ENCODE measurements around the gene SKI. TPM values are rescaled to one million over a fixed set of nuclear protein-coding genes. Genes with fewer than 3 reads are reported as not detected.

The SKI gene
- total RNA-seq, 4 donors from 2014 or later, result 24.4 to 52.4 (median 32.2) TPM

DNA sequence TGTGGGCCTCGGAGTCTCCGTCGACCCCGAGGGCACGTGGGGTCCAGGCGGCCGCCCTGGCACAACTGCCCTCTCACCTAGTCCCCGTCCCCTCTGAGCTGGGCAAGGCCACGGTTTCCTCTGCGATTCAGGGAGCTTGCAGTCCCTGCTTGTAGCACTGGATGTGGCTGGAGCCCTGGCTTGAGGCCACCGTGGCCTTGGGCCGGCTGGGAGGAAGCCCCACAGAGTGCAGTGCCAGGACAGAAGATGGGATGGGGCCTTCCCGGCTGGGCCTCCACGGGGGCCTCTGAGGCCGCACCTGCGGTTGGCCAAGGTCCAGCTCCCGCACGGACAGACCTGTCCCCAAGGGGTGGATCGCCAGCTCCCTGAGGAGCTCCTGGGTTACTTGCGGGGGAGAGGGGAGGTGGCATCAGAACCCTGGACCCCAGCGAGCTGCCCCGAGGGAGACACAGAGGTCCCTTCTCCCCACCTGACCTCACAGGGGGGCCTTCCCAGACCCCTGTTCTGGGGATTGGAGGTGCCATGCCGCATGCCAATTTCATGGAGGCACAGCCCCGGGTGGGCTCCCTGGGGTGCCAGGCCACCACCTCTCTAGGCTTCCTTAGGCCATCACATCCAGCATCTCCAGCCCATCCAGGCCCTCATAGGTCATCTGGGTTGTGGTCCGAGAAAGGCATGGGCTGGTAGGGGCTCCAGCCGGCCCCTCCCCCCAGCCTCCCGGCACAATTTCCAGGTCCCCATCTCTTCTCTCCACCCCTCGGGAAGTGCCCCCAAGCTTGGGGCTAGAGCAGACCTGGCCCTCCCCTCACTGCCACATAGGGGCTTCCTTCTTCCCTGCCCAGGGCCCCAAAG lies 82.4 kb downstream of the SKI start:
- in situ Hi-C loops (cut with MboI; ENCODE audit: low pct_ligation_motif_present in 1 of 4, low pct_unique_long_range_greater_than_20kb in 1 of 4, low sequenced_read_pairs in 3 of 4) (loop anchor here in 2 of 4 donors (25.0 kb wide), 1 partner anchor 98 kb away; no protein-coding TSS in a partner anchor), intact Hi-C loops (cut with DNase I; ENCODE audit: low total_unique reads) (loop anchor here (5.0 kb wide), 1 partner anchor 78 kb away; no protein-coding TSS in a partner anchor)
- WGBS, 2 donors (ENCODE audit: low coverage in 1 of 2), result 66 to 85% methylated on average over 4 to 19 of the region's 28 CpGs
- Histone ChIP-seq H3K4me3 (no peak overlapping the region), H3K36me3 (peaks cover 0 to 27% (median 12%) of the 10 kb centered on the region in 4 donors), H3K27ac (peak overlapping the region; percentile 85 to 91 (median 88)), H3K27me3 (peaks cover 9% of the 10 kb centered on the region), H3K4me1 (peaks cover 32 to 55% (median 42%) of the 10 kb centered on the region in 4 donors), H3K9me3 (no peaks in the 10 kb centered on the region)
- TF ChIP-seq POLR2A (IDR thresholded peaks at IDR 0.05) (no peak), POLR2AphosphoS5 (IDR thresholded peaks at IDR 0.05) (no peak)
- TF ChIP-seq, protein P1, sequence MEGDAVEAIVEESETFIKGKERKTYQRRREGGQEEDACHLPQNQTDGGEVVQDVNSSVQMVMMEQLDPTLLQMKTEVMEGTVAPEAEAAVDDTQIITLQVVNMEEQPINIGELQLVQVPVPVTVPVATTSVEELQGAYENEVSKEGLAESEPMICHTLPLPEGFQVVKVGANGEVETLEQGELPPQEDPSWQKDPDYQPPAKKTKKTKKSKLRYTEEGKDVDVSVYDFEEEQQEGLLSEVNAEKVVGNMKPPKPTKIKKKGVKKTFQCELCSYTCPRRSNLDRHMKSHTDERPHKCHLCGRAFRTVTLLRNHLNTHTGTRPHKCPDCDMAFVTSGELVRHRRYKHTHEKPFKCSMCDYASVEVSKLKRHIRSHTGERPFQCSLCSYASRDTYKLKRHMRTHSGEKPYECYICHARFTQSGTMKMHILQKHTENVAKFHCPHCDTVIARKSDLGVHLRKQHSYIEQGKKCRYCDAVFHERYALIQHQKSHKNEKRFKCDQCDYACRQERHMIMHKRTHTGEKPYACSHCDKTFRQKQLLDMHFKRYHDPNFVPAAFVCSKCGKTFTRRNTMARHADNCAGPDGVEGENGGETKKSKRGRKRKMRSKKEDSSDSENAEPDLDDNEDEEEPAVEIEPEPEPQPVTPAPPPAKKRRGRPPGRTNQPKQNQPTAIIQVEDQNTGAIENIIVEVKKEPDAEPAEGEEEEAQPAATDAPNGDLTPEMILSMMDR (IDR thresholded peaks at IDR 0.05), result no peak
- no peak for DNase-seq

DNA sequence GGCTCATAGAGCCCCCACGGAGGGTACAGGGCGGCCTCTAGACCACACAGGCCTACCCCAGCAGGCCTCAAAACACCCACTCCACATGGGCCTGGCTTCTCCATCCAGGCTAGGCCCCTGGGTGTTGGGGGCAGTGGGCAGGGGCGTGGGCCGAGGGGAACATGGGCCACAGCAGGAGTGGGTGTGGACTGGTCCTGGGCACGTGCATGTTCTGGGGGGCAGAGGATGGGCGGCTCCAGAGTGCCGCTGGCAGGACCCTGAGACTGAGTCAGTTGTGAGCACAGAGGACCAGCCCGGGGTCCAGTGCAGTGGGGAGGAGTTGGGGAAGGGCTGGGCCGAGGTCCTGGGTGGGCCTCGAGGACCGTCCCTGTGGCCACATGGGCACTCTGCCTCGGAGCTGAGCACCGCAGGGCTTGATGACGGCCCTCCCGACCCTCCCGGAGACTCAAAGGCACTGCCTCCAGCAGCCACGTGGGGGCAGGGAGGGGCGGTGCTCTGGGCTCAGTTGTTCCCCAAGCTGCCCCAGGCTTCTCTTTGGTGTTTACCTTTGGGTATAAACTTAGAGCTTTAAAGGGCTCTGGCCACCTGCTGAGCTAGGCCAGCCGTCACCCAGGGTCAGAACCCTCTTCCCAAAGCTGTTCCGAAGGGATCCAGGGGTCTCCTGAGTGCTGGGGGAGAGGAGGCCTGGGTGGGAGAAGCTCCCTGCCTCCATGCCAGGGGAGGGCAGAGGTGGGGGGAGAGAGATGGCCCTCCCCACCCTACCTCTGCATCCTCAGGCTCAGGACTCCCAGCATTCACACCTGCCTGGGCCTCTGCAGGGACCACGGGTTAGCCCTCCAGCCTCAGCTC lies 83.3 kb downstream of the SKI start:
- Histone ChIP-seq H3K27me3 (peaks cover 9% of the 10 kb centered on the region), H3K27ac (peak overlapping the region; percentile 85 to 91 (median 88)), H3K4me3 (no peak overlapping the region), H3K4me1 (peaks cover 32 to 60% (median 43%) of the 10 kb centered on the region in 4 donors), H3K9me3 (no peaks in the 10 kb centered on the region), H3K36me3 (peaks cover 0 to 18% (median 9%) of the 10 kb centered on the region in 4 donors)
- TF ChIP-seq EP300 (IDR thresholded peaks at IDR 0.05; ENCODE audit: low read depth), result no peak
- TF ChIP-seq, protein P1 (IDR thresholded peaks at IDR 0.05), result peak; percentile 30 to 50 (median 47)
- intact Hi-C loops (cut with DNase I; ENCODE audit: low total_unique reads), result loop anchor here (5.0 kb wide), 1 partner anchor 79 kb away; no protein-coding TSS in a partner anchor
- in situ Hi-C loops (cut with MboI; ENCODE audit: low pct_ligation_motif_present in 1 of 4, low pct_unique_long_range_greater_than_20kb in 1 of 4, low sequenced_read_pairs in 3 of 4), result loop anchor here in 2 of 4 donors (25.0 kb wide), 1 partner anchor 99 kb away; no protein-coding TSS in a partner anchor
- 44% methylated on average over 11 of the region's 21 CpGs; no CpG with 5 or more reads in 1 of the 2 donors for WGBS, 2 donors (ENCODE audit: low coverage in 1 of 2)
- peak; percentile 76 for DNase-seq

DNA sequence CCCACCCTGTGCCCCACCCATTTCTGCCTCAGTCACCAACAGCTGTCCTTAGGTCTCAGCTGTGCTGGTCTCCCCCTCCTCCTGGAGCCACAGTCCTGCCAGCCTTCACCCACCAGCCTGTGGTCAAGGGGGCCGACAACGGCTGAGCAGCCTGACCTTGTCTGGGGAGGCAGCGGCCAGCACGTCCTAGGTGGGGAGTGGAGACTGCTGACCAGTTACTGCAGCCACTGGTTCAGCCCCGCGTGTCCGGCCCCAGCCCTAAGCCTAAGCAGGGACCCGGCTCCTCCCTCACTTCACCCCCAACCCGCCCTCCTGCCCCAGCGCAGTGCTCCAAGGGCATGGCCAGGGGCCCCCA lies 84.0 kb downstream of the SKI start:
- TF ChIP-seq POLR2A (IDR thresholded peaks at IDR 0.05) (no peak), EP300 (IDR thresholded peaks at IDR 0.05; ENCODE audit: low read depth) (no peak), POLR2AphosphoS5 (IDR thresholded peaks at IDR 0.05) (no peak)
- TF ChIP-seq, protein P1 (IDR thresholded peaks at IDR 0.05), result no peak
- Histone ChIP-seq H3K27ac (peak overlapping the region; percentile 85 to 91 (median 88)), H3K36me3 (peaks cover 0 to 11% (median 5%) of the 10 kb centered on the region in 4 donors), H3K4me1 (peaks cover 32 to 60% (median 43%) of the 10 kb centered on the region in 4 donors), H3K9me3 (no peaks in the 10 kb centered on the region), H3K27me3 (peaks cover 9% of the 10 kb centered on the region), H3K4me3 (no peak overlapping the region)
- in situ Hi-C loops (cut with MboI; ENCODE audit: low pct_ligation_motif_present in 1 of 4, low pct_unique_long_range_greater_than_20kb in 1 of 4, low sequenced_read_pairs in 3 of 4), result loop anchor here in 2 of 4 donors (25.0 kb wide), 1 partner anchor 100 kb away; no protein-coding TSS in a partner anchor
- 25 to 43% methylated on average over 4 to 8 of the region's 10 CpGs for WGBS, 2 donors (ENCODE audit: low coverage in 1 of 2)
- DNase-seq, result no peak
- intact Hi-C loops (cut with DNase I; ENCODE audit: low total_unique reads), result loop anchor here (5.0 kb wide), 1 partner anchor 80 kb away; no protein-coding TSS in a partner anchor

All from transverse colon (tissue), 4 donors.